OCI-LY3 (cell line): ENCODE data around the gene KCNF1.

Experiments
- EZH2phosphoT487 ChIP-seq: fragments of 200-600 bp; shearing (Covaris generic); IDR thresholded peaks from 2 replicates; pipeline ENCODE4 v1.6.1; 2018; ENCODE audit warnings: antibody characterized with exemption, mixed run types, low read depth
- TF ChIP-seq, protein P1 (sequence below): fragments of 200-600, 300-600 bp; sonication (generic); IDR thresholded peaks from 2 replicates; pipeline ENCODE4 v1.5.1; 2014; ENCODE audit warnings: antibody characterized with exemption, low read length, low read depth

DNA sequence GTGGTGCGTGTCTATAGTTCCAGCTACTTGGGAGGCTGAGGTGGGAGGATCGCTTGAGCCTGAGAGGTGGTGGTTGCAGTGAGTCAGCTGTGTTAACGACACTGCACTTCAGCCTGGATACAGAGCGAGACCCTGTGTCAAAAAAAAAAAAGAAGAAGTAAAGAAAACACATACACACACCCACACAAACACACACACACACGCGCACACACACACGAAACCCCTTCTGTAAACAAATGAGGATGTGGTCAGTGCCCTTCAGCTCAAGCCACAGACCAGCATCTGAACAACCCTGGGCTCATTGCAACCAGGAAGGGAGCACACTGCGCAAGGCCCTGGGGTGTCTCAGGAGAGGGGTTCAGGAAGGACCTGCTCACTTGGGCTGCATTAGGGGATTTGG, 47.9 kb upstream of the KCNF1 start:
- TF ChIP-seq, protein P1, sequence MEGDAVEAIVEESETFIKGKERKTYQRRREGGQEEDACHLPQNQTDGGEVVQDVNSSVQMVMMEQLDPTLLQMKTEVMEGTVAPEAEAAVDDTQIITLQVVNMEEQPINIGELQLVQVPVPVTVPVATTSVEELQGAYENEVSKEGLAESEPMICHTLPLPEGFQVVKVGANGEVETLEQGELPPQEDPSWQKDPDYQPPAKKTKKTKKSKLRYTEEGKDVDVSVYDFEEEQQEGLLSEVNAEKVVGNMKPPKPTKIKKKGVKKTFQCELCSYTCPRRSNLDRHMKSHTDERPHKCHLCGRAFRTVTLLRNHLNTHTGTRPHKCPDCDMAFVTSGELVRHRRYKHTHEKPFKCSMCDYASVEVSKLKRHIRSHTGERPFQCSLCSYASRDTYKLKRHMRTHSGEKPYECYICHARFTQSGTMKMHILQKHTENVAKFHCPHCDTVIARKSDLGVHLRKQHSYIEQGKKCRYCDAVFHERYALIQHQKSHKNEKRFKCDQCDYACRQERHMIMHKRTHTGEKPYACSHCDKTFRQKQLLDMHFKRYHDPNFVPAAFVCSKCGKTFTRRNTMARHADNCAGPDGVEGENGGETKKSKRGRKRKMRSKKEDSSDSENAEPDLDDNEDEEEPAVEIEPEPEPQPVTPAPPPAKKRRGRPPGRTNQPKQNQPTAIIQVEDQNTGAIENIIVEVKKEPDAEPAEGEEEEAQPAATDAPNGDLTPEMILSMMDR, result no peak
- no peak for TF ChIP-seq EZH2phosphoT487
